Bronchial epithelial cell (primary cell): ENCODE measurements around the gene TECPR1. TPM values are rescaled to one million over a fixed set of nuclear protein-coding genes. Genes with fewer than 3 reads are reported as not detected.

Experiments used
- DNase-seq: peaks from one replicate; pipeline ENCODE4 v3.0.0-alpha.2; 2010; ENCODE audit warnings: low read depth
- FAIRE-seq: peaks from 2 replicates; lab custom pipeline; 2011; peaks lifted over from hg19 to GRCh38; lab: Jason Lieb, UNC
- H3K27me3 ChIP-seq: 2 replicates; pipeline ENCODE4 v1.5.1; 2011; ENCODE audit warnings: low read length; ENCODE audit not compliant: control insufficient read depth, insufficient read depth
- H3K36me3 ChIP-seq: 2 replicates; pipeline ENCODE4 v1.5.1; 2011; ENCODE audit warnings: low read length; ENCODE audit not compliant: control insufficient read depth, insufficient read depth
- H3K4me3 ChIP-seq: 2 replicates; pipeline ENCODE4 v1.5.1; 2011; ENCODE audit warnings: mild to moderate bottlenecking, low read depth, low read length, control low read depth
- total RNA-seq: library from RNA; depleted of rRNA; stranded (reverse); fragments of >200 nt; gene quantifications from 2 replicates; pipeline ENCODE4 v1.2.1, GENCODE V29; 2014
- TF ChIP-seq, protein P1 (sequence below): IDR thresholded peaks from 2 replicates; pipeline ENCODE4 v1.5.1; 2011; ENCODE audit warnings: mild to moderate bottlenecking, moderate library complexity, low read length, control low read depth, inconsistent platforms; ENCODE audit not compliant: insufficient read depth, severe bottlenecking

TECPR1 gene
- total RNA-seq, 1 donor from 2014 or later: 8.2 TPM

DNA sequence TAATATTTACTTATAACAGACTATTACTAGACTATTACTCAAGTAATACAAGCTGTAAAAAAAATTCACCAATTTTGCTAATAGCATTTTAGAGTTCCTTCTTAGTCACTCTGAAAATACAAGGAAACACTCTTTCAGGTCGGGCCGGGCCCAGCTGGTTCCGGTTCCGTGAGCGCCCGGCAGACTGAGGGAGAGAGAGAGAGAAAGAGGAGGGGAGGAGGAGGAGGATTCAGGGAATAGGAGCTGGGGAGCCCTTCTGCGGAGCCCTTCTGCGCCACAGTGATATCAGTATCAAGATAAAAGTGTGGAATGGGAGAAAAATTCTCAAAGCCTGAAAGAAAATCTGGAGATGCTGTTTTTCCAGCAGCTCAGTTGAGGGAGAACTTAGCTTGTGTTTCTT is 71.3 kb downstream of the TECPR1 start:
- DNase-seq (no peak), FAIRE-seq (no peak)
- Histone ChIP-seq H3K36me3 (peaks cover 3% of the 10 kb centered on the region), H3K4me3 (no peak overlapping the region), H3K27me3 (no peaks in the 10 kb centered on the region)
- TF ChIP-seq, protein P1, sequence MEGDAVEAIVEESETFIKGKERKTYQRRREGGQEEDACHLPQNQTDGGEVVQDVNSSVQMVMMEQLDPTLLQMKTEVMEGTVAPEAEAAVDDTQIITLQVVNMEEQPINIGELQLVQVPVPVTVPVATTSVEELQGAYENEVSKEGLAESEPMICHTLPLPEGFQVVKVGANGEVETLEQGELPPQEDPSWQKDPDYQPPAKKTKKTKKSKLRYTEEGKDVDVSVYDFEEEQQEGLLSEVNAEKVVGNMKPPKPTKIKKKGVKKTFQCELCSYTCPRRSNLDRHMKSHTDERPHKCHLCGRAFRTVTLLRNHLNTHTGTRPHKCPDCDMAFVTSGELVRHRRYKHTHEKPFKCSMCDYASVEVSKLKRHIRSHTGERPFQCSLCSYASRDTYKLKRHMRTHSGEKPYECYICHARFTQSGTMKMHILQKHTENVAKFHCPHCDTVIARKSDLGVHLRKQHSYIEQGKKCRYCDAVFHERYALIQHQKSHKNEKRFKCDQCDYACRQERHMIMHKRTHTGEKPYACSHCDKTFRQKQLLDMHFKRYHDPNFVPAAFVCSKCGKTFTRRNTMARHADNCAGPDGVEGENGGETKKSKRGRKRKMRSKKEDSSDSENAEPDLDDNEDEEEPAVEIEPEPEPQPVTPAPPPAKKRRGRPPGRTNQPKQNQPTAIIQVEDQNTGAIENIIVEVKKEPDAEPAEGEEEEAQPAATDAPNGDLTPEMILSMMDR: no peak

DNA sequence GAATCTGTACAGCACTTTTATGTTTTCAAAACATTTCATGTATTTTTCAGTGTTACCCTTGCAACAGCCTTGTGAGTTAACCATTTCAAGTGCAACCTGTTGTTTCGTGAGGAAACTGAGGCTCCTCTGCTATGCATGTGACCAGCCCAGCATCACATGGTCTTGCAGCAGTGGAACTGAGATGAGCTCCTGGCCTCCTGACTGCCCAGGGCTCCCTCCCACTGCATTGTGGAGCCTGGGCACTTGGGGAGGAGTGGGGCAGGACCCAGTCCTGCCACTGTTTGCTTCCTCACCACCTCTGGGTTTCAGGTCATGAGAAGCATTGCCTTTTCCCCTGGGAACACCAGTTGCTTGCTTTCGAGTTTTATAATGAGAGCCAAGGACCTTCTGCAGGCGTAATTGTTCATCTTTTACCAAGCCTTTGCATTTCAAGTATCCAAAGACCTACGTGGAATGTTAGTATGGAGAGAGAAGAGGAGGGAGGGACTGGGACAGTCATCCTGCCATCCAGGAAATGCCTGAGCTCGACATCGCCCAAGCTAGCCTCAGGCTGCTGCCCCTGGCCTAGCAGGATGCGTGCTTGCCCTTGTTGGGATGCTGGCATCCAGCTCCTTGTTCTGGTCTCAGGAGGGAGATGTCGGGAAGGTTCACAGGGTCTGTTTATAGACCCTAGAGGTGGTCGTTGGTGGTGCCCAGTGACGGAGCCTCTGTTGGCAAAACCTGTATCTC is 73.1 kb downstream of the TECPR1 start:
- no peak overlapping the region for H3K4me3 ChIP-seq
- no peak for FAIRE-seq
- H3K27me3 ChIP-seq: no peaks in the 10 kb centered on the region
- H3K36me3 ChIP-seq: peaks cover 8% of the 10 kb centered on the region
- TF ChIP-seq, protein P1: no peak
- peak; percentile 40 for DNase-seq

GRCh38 chr7:98178321-98178720 is 73.7 kb downstream of the TECPR1 start:
- DNase-seq (peak; percentile 22), FAIRE-seq (no peak)
- Histone ChIP-seq H3K36me3 (peaks cover 8% of the 10 kb centered on the region), H3K4me3 (no peak overlapping the region), H3K27me3 (no peaks in the 10 kb centered on the region)
- TF ChIP-seq, protein P1: no peak

DNA sequence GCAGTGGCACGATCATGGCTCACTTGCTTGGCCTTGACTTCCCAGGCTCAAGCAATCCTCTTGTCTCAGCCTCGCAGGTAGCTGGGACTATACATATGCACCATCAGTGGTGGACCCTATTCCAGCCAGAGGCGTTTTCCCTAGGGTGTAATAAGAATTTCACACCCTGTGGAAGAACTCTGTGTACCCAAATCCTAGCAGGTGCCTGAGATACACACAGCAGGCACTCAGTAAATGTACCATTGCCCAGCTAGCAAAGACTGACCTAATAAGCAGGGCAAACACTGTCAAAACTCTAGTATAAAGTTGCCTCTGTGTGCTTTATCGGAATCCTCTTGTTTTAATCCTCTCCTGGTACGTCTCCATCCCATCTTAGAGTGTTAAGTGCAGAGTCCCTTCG is 74.5 kb downstream of the TECPR1 start:
- Histone ChIP-seq H3K27me3 (no peaks in the 10 kb centered on the region), H3K4me3 (no peak overlapping the region), H3K36me3 (peaks cover 9% of the 10 kb centered on the region)
- DNase-seq (no peak), FAIRE-seq (no peak)
- TF ChIP-seq, protein P1: no peak

DNA sequence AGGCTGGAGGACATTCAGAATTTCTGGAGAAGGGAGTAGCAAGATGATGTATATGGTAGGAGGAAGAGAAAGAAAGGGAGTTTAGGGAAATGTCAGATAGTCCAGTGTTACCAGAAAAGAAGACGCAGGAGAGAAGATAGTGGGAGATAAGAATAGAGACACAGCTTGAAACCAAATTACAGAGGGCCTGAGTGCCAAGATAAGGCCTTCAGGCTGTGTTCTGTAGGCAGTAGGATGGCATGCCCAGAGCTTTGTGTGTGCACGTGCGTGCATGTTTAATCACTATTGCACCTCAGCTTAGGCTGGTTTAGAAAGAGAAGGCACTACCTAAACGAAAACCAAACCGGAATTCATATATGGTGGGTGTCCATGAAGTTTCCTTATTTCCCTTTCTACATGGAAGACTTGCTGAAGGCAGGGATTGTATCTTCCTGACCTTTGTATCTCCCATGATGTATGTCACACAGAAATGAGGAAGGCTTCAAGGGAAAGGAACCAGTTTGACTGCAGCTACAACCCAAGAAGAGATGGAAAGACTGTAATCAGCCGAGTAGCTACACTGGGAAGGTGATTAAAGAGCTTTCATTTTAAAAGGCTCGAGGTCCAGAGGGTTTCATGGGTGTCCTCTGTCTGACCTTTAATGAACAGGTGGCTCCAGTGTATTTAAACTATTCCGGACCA is 76.6 kb downstream of the TECPR1 start:
- peaks cover 16% of the 10 kb centered on the region for H3K36me3 ChIP-seq
- TF ChIP-seq, protein P1: no peak
- H3K4me3 ChIP-seq: no peak overlapping the region
- FAIRE-seq (no peak), DNase-seq (no peak)
- no peaks in the 10 kb centered on the region for H3K27me3 ChIP-seq
